ENCODE measurements around the gene ZDHHC9.

The ZDHHC9 gene

GRCh38 chrX:129823115-129823514 lies 20.6 kb downstream of the ZDHHC9 start:
- in situ Hi-C loops (cut with HindIII; ENCODE audit: low sequenced_read_pairs), result no loop called here

GRCh38 chrX:129818123-129818522 lies 25.6 kb downstream of the ZDHHC9 start:
- in situ Hi-C loops (cut with HindIII; ENCODE audit: low sequenced_read_pairs), result no loop called here

DNA sequence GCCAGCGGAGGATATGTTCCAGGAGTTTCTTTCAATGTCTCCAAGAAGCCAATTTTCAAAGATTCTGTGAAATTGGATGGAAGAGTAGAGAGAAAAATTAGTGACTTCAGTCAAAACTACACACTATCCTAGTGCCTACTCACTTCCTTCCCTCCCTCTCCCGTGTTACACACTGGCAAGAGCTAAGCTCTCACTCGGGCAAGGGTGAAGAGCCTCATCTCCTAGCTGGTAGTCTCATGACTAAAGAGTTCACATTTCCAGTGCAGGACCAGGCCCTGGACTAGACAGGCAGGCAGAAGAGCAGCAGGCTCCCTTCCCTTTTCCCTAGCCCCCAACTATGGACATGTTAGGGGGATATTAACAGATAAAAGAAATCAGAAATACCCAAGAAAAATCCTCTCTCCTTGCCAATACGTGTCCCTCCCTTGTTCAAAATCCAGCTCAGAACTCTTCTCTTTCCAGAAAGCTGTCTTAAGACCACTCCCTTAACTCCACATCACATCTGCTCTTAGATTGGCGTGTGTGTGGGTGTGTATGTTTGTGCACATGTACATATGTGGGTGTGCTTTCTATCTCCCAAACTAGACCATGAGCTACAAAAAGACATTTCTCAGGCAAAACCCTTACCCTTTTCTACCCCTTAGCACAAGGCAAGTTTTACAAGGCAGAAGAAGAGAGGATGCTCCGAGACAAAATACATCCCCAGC lies 29.9 kb downstream of the ZDHHC9 start:
- in situ Hi-C loops (cut with HindIII; ENCODE audit: low sequenced_read_pairs), result no loop called here

- in situ Hi-C loops (cut with HindIII; ENCODE audit: low sequenced_read_pairs), result no loop called here
Measured at GRCh38 chrX:129808829-129809796, 34.6 kb downstream of the ZDHHC9 start.

DNA sequence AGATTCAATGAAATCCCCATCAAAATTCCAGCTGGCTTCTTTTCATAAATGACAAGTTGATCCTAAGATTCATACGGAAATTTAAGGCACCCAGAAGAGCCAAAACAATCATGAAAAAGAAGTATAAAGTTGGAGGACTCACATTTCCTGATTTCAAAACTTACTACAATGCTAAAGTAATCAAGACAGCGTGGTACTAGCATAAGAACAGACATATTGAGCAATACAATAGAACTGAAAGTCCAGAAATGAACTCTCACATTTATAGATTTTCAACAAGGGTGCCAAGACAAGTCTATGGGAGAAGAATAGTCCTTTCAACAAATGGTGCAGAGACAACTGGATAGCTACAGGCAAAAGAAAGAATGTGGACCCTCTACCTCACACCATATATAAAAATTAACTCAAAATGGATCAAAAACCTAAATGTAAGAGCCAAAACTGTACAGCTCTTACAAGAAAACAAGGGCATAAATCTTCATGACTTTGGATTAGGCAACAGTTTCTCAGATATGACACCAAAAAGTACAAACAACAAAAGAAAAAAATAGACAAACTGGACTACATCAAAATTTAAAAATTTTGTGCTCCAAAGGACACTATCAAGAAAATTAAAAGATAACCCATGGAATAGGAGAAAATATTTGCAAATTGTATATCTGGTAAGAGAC lies 35.4 kb downstream of the ZDHHC9 start:
- in situ Hi-C loops (cut with HindIII; ENCODE audit: low sequenced_read_pairs), result no loop called here

DNA sequence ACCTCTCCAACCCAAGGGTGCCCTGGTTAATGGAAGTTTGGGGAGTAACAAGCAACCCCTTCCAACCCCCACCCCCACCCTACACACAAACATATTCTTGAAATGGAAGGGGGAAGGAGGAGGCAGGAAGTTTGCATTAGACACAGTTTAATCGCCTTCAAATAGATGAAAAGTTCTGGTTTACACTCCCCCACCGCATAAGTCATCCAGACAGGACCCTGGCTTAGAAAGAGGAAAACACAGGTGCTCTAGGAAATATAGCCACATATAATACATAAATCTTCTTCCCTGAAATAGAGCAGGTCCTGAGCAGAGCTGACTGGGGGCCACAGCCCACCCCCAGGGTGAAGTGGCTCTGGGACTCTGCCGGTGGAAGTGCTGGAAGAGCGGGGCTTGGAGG lies 38.9 kb downstream of the ZDHHC9 start:
- in situ Hi-C loops (cut with HindIII; ENCODE audit: low sequenced_read_pairs), result no loop called here

DNA sequence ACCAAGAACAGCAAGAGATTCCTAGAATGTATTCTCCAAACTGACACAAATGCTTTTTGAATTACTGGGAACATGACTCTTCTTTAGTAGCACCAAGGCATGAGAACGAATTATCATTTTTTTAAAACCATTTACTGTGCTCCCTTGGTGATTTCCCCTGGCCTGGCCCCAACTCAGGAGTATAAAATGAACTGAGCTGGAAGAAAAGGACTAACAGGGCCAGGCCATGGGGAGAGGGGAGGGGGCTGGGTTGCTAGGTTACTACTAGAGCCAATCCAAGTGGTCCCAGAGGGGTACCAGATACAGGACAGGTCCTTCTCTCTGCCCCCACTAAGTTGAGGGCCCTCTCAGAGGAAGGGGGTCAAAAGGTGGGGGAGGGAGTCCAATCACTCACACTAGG lies 40.8 kb downstream of the ZDHHC9 start:
- in situ Hi-C loops (cut with HindIII; ENCODE audit: low sequenced_read_pairs), result no loop called here

DNA sequence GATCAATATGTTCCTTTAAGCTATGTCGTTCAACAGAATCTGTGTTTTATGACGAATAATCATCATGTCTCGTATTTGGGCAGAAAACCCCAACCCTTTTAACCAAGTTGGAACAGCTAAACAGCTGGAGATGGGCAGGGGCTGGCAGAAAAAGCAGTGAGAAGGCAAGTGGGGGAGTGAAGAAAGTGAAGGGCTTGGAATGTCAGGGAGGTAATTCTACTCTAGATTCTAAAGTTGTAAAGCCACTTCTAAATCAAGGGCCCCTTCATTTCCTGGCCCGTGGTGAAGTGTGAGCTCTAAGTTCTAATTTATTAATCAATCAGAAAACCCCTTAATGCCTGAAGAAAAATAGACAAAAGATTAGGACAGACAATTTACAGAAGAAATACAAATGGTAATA lies 43.5 kb downstream of the ZDHHC9 start:
- in situ Hi-C loops (cut with HindIII; ENCODE audit: low sequenced_read_pairs), result no loop called here

DNA sequence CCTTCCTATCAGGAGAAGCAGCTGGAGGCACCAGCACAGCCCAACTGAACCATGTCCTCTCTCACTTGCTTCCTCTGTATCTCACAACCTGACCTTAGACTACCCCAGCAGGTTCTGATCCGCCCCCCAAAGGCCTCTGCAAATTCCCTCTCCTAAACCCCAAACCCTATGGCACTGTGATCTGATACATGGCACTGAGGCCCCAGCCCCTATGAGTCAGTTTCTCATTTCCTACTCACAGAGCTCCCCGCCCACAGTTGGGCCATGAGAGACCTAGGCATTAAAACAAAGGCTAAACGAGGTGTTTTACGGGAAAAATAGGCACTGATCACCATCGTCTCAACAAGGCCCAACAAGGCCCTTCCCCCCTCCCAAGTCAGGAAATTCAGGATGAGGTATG lies 44.8 kb downstream of the ZDHHC9 start:
- in situ Hi-C loops (cut with HindIII; ENCODE audit: low sequenced_read_pairs), result no loop called here

DNA sequence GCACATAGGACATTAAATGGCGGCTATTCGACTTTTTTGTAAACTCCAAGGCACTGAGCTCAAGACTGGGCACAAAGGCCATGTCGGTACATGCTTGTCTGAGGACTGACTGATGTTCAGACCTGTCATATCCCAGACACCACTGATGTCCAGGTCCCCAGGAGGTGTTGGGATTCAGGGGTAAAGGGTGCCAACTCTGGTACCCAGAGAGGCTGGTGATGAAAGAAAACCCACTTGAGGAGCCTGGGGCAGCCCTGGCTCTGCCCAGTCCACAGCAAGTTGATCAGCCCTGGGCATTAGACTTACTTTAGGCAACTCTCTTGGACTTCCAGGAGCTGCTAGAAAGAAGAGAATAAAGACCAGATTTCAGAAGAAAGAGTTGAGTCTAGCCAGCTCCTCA lies 45.2 kb downstream of the ZDHHC9 start:
- in situ Hi-C loops (cut with HindIII; ENCODE audit: low sequenced_read_pairs), result no loop called here

DNA sequence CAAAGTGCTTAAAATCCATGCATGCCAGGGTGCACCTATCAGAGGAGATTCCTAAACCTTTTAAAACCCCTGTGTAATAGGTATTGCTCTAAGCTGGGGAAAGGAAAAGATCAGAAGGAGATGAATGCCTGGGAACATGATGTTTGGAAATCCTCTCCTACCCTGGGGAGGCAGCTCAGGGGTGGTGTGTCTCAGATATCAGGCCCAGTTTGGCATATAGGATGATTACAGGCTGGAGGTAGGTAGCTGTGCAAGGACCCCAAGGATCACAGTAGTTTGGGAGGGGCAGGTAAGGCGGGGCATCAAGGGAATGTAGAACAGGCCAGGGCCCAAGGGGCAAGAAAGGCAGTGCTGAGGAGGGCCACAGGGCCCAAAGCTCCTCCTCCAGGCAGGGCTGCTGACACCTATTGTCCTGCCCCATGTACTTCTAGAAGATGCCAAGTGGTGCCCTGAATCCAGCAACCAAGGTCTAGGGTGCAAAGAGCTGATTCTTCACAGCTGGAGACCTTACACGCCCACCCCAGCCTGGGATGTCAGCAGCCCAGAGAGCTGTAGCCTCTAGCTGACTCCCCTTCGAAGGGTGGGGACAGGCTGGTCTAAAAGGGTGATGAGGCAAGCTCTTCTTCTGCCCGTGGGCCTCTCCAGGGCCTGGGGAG lies 46.3 kb downstream of the ZDHHC9 start:
- in situ Hi-C loops (cut with HindIII; ENCODE audit: low sequenced_read_pairs), result no loop called here

DNA sequence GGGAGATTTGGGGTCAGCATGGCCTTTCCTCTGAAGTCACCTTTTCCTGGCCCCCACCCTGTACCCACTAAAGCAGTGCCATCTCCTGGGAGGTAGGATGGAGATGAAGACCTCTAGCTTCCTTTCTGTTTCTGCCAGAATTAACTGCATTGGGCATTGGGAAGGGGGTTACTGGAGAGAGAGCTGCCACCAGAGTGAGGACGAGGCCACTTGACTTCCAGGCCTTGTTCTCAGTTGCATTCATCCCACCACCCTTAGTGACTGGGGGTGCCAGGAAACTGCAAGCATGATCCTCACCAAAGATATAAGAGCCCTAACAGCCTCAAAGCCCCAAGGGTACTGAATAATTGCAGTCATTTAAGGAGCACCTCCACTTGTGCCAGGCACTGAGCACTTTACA lies 48.1 kb downstream of the ZDHHC9 start:
- in situ Hi-C loops (cut with HindIII; ENCODE audit: low sequenced_read_pairs), result no loop called here

- in situ Hi-C loops (cut with HindIII; ENCODE audit: low sequenced_read_pairs), result no loop called here
Measured at GRCh38 chrX:129793604-129794191, 50.0 kb downstream of the ZDHHC9 start.

- in situ Hi-C loops (cut with HindIII; ENCODE audit: low sequenced_read_pairs), result no loop called here
Measured at GRCh38 chrX:129792586-129793291, 50.9 kb downstream of the ZDHHC9 start.

DNA sequence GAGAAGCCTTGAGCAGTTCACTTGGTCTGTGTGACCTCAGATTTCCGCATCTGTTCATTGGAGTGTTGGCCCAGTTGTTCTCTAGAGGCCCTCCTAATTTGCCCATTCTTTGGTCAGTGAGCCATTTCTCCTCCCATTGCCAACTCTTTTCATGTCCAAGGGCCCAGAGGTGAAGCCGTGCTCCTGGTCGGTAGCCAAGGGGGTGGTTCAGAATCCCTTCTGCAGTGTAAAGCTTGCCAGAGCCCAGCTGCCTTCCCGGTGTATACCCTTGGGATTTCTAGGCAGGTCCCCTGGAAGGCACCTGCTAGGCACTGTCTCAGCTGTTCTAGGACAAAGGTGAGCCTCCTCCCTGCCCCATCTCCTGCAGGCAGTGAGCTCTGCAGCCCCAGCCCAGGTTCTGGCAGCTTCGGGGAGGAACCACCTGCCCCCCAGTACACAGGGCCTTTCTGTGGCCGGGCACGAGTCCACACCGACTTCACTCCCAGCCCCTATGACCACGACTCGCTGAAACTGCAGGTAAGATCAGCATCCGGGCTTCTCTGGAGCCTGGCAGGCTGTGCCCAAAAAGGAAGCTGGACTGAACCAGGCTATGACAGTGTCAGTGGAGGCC lies 51.6 kb downstream of the ZDHHC9 start:
- in situ Hi-C loops (cut with HindIII; ENCODE audit: low sequenced_read_pairs), result no loop called here

- in situ Hi-C loops (cut with HindIII; ENCODE audit: low sequenced_read_pairs), result no loop called here
Measured at GRCh38 chrX:129791336-129791735, 52.4 kb downstream of the ZDHHC9 start.

DNA sequence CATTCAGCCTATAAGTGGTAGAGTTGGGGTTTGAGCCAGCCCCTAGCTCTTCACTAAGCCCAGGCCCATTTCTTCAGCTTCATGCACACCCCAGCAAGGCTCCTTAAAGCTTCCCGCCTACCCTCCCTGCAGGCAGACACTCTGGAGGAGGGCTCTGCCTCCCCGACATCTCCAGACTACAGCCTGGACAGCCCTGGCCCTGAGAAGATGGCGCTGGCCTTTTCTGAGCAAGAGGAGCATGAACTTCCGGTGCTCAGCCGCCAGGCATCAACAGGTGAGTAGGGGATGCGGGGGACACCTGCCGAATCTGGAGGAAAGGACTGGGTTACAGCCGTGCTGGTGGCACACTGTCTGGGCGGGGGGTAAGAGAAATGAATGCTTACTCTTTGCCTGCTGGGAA lies 52.9 kb downstream of the ZDHHC9 start:
- in situ Hi-C loops (cut with HindIII; ENCODE audit: low sequenced_read_pairs), result no loop called here

DNA sequence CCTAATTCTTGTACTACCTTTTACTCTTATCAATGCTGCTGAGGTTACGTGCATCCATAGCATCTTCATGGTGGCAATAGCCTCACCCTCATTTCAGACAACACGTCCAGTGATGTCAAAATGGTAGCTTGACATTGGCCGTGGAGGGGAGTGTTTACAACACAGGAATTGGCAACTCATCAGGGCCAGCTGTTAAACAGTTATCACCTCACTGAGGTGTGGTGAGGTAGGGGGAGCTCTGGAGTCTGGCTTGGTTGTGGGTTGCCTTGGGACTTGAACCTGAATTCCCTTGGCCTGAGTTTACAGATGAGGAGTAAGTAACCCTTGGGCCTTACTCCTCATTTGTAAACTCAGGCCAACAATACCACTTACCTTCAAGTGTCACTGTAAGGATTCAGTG lies 53.5 kb downstream of the ZDHHC9 start:
- in situ Hi-C loops (cut with HindIII; ENCODE audit: low sequenced_read_pairs), result no loop called here

GRCh38 chrX:129788527-129788926 lies 55.2 kb downstream of the ZDHHC9 start:
- in situ Hi-C loops (cut with HindIII; ENCODE audit: low sequenced_read_pairs), result no loop called here

All from DLD1 (cell line).